ENCODE results near the gene LLGL2.

LLGL2 gene

GRCh38 chr17:75616521-75617122 lies 91.1 kb downstream of the LLGL2 start:
- no peak for DNase-seq

DNA sequence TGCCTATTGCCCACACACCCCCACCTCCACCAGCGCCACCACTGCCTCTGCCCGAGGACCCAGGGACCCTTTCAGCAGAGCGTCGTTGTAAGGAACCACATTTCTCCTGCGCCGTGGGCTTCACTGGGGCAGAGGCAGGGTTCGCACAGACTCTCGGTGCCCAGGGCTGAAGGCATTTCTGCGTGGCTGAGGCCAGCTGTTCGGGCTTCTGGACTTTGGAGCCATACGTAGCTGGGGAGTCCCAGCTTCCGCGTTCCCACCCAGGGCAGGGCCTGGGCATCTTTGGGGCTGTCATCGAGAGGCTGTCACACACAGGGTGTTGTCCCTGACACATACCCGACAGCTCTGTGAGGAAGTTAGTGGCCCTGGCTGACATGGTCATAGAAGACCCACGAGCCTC lies 91.7 kb downstream of the LLGL2 start:
- no peak for DNase-seq

GRCh38 chr17:75617675-75618074 lies 92.2 kb downstream of the LLGL2 start:
- DNase-seq: no peak

GRCh38 chr17:75619506-75620431 lies 94.3 kb downstream of the LLGL2 start:
- DNase-seq: no peak

DNA sequence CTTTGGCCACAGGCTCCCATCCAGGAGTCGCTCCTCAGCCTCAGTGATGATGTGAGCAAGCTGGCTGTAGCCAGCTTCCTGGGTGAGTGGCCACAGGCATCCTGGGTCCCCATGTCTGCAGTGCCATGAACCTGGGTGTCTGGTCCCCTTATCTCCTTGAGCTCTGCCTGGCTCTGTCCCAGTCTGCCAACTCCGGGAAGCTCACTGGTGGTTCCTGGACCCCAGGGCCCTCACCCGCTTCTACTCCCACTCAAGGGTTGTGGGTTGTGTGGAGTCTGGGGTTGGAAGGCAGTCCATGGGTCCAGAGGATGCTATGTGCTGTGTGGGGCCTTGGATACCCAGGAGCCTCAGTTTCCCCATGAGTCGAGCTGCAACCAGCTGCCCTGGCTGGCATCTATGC lies 96.0 kb downstream of the LLGL2 start:
- no peak for DNase-seq

DNA sequence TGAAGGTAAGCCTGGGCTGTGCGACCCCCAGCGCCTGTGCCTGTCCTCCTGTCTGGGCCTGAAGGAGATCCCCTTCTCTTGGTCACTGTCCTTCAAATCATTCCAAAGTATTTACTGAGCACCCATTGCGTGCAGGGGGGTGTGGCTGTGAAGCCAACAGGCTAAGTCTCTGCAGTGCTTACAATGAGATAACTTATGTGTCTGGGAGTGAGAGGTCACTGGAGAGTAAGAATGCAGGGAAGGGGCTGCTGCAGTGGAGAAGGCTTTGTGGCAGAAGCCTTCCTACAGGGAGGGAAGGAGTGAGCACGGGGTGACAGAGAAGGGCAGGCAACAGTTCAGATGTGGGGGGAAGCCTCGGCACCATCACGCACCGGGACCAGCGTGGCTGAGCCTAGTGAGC lies 96.6 kb downstream of the LLGL2 start:
- no peak for DNase-seq

DNA sequence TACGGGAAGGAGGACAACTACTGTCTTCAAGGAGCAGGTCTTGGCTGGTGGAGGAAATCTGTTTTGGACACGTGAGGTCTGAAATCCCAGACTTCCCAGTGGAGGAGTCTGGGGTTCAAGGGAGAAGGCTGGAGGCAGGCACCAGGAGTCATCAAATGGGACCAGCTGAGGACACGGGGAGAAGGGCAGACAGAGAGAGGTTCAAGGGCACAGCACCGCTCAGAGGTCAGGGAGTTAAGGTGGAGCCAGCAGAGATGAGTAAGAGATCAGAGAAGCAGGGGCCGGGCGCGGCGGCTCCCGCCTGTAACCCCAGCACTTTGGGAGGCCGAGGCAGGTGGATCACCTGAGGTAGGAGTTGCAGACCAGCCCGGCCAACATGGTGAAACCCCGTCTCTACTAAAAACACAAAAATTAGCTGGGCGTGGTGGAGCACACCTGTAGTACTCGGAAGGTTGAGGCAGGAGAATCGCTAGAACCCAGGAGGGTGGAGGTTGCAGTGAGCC lies 97.3 kb downstream of the LLGL2 start:
- no peak for DNase-seq

DNA sequence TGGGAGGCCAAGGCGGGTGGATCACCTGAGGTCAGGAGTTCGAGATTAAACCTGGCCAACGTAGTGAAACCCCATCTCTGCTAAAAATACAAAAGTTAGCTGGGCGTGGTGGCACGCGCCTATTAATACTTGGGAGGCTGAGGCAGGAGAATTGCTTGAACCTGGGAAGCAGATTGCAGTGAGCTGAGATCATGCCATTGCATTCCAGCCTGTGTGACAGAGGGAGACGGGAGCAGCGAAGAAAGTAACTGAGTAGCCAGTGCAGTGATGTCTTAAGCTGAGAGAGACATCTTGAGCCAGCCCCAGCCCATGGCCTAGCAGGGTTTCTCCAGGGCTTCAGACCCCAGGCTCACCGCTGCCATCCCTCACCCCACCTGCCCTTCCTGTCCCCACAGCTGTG lies 97.9 kb downstream of the LLGL2 start:
- DNase-seq: no peak

DNA sequence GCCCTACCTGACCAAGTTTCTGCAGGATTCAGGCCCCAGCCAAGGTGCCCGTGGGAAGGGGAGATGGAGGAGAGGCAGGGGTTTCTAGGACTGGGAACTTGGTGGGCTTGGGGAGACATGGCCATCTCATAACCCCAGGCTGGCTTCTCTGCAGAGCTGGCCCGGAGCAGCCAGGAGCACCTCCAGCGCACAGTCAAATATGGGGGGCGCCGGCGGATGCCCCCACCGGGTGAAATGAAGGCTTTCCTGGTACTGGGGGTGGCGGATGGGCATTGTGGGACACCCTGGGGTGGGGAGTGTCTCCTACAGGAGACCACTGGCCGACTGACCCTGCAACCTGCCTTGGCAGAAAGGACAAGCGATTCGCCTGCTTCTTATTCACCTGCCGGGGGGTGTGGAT lies 98.5 kb downstream of the LLGL2 start:
- no peak for DNase-seq
